NOMO-1 treated with DMSO at 0.1 percent for 48 hours (cell line): ENCODE results near the gene SUPT4H1.

ENCODE experiments used
- DNase-seq: peaks from one replicate; lab custom pipeline; 2025; ENCODE audit not compliant: unreplicated experiment; lab: John Stamatoyannopoulos, UW

SUPT4H1 gene

DNA sequence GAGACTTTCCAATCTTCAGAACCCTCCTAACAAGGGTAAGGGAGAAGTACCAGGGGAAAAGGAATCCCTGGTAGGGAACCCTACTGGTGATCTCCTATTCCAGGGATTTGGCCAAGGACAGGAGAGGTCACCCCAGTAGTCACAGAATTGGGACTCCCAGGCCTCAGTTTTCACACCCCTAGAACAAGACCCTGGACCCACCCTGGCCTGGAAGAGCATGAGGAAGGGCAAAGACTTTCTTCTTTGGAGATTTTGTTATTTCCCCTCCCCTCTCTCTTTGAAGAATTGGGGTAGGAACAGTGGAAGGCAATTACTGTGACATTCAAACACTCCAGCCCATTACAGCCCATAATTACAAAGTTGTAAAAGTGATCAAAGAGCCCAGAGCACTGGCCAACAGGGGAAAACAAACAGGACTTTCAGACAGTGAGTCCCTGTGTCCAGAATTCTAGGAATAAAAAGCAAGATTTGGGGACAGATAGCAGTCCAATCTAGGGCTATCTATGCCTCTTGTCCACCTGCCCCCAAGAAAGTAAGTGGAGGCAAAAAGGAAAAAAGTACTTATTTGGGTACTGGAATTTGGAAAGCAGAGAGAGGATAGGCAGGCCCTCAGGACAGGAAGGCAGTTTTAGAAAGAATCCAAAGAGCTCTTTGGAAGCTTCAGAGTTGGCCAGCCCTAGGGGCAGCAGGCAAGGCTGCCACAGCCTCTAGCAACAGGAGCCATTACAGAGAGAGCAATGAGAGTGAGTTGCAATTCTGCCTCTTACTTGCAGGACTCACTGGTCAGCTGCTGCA is 13.4 kb upstream of the SUPT4H1 start:
- DNase-seq, result no peak

DNA sequence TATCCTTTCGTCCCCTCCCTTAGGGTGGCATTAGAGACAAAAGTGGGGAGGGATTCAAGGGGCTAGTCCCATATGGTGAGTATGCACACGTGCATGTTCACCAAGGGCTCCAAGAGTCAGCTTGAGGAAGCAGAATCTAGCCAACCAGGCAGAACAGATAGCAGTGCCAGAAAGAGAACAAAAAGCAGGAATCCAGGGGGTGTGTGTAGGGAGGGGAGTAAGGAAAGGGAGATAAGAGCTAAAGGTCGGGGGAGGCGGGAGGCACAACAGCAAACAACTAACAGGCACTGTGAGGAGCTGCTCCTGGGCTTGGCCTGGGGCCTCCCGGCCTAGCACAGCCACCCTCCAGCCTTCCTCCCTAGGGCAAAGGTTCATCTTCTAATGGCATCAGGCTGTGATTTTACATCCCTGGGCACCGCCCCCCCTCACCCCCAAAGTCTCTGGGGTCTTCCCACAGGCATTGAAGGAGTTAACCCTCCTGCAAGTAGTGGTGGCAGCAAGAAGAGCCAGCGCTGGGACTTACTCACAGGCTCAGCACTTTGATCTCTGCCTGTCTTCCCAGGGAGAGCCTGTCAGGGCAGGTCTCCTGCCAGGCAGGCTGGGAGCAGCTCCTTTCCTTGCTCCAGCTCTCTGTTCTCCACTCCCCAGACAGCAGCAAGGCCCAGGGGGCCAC is 12.4 kb upstream of the SUPT4H1 start:
- DNase-seq, result no peak

DNA sequence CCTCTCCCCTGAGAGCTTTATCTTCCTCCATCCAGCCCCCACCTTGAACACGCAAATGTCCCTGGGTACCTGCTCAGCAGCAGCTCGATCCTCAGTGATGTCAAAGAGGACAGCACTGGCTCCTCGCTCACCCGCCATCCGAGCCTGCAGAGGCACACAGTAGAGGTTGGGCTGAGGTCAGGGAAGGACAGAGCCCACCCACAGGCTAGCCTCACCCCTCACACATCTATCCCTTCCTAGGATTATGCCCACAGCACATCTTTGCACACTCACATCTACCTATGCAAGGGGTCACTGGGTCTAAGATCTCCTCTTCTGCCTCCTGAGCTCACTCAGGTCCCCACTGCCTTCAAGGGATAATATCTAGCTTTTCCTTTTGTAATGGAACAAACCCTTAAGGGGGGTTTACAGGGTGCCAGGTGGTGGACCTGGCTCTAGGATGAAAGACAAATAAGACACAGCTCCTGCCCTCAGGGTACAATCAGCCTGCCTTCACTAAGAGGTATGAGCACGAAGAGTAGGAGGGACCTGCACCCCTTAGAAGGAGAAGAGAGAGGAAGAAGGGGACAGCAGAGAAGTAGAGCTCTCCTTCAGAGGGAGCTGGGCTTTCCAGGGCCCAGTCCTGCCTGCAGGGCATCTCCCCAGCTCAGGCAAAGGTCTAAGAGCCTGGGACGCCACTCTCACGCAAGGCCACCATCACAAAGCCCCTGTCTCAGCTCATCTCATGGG is 11.6 kb upstream of the SUPT4H1 start:
- DNase-seq, result no peak

DNA sequence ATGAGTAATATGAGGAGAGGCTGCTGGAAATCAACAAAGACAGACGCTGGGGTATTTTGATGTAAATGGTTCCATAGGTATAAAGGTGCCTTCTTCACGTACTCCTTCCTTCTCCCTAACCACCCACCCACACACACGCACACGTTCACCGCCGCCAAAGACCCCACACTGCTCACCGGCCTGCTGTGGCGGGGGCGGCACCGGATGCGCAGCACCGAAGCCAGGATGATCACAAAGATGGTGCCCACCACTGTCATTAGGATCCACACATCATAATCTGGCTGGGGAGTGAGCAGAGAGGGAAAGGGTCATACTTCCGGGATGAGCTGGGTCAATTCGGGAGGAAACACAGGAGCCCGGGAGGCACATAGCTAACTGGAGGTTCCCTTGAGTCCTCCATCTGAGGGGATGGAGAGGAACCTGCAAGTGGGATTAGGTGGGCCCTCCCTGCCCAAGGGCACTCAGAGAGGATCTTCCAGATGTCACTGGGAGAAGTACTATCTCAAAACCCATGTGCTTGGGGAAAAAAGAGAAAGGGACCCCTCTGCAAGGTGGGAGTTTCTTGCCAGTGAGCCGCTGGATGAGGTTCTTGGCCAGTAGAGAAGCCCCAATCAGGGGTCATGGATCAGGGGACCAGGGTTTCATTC is 10.5 kb upstream of the SUPT4H1 start:
- DNase-seq, result no peak

DNA sequence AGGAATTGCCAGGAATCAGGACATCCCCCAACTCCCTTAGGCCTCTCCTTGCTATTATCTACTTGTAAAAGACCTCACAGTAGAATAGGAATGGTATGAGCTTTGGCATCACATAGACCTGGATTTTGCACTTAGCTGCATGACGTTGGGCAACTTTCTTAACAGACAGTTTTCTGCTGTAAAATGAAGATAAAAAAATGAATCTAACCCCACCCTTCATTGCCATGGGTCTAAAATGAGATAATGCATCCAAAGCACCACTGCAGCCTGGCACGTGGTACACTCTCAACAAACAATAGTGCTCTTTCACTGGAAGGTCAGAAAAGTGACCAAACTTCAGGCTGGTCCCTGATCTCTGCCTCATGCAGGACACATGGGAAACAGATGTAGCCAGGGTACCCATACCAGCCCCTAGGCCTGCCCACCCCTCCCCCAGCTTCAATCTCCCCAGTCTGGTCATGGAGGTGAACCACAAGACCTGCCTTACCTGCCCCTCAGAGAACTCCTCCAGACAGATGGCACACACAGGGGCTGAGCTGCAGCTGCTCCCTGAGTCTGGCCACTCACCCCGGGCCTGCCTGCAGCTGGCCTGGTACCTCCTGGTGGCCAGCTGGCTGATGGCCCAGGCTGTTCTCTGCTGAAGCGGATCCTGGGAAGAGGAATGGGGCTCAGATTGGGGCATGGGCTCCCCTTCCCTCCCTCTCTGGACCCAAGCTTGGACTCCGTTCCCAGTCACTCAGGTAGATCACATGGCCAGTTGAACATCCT is 8.5 kb upstream of the SUPT4H1 start:
- no peak for DNase-seq

DNA sequence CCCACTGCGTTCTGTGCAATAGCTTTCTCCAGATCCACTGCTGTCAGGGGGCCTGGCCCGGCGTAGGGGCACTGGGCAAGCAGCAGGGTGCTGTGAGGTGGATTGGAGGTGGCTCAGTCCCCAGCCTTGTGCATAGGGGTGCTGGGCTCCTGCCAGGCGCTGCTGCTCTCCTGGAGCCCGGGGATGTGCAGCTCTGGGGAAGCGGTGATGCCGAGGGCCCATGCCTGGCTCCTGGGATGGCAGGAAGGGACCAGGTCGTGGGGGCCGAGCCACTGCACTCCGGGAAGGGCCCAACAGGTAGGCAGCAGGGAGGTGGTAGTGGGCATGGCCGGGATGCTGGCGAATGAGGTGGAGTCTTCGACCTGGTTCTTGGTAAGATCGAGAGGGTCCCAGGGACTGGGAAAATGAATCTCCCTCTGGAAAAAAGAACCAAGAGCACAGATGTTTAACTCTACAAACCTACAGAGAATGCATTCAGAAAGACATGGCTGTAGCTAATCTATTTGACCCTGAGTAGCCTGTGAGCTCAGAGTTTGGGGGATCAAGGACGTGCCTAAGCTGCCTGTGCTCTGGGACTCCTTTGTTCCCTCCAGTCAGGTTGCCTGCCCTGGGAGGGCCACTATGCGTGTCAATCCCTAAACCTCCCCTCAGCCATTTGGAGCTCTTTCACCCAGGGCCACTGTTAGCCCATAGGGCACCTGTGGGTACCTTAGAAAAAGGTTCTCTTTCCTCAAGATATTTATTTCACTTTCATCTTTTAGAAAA is 6.6 kb upstream of the SUPT4H1 start:
- DNase-seq, result no peak

DNA sequence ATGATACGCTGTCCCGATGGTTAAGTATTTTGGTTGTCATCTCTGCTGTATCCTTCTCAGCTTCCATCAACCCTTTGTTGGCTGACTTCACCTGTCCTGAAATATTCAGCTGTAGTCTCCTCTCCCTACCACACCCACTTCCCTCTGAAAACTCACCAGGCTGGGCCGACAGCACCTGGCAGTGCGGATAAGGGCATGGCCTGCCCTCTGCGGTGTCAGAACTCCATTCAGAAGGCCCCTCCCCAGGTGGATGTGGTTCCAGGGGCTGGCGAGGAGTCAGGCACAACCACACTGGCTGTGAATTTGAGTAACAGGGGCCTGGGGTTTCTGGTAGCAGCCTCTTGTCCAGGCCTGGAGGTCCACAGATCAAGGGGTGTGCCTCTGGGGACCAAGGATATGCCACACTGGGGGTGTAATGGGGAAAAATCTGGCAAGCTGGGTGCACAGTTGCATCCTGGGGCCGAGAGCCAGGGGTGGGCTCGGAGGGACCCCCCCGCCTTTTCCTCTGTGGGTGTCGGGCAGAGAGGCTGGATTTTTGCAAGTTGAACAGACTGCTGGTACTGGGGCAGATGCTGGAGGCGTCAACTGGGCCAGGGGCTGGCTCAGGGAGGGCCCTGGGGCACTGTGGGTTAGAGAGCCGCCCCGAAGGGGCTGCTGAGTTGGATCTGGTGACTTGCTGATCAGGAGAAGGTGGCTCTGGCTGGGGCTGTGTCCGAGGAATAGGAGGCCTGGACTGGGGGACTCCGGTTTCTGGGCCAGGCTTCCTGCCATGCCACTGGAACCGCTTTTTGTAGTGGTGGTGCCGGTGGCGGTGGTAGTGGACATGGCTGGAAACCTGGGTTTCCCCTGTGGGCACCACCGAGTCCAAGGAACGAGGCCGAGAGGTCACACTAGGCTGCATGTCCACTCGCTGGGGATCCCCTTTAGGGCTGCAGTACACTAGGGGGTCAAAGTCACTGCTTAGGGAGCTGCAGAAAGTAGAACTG is 5.6 kb upstream of the SUPT4H1 start:
- no peak for DNase-seq

GRCh38 chr17:58356231-58356630 is 4.2 kb upstream of the SUPT4H1 start:
- no peak for DNase-seq

DNA sequence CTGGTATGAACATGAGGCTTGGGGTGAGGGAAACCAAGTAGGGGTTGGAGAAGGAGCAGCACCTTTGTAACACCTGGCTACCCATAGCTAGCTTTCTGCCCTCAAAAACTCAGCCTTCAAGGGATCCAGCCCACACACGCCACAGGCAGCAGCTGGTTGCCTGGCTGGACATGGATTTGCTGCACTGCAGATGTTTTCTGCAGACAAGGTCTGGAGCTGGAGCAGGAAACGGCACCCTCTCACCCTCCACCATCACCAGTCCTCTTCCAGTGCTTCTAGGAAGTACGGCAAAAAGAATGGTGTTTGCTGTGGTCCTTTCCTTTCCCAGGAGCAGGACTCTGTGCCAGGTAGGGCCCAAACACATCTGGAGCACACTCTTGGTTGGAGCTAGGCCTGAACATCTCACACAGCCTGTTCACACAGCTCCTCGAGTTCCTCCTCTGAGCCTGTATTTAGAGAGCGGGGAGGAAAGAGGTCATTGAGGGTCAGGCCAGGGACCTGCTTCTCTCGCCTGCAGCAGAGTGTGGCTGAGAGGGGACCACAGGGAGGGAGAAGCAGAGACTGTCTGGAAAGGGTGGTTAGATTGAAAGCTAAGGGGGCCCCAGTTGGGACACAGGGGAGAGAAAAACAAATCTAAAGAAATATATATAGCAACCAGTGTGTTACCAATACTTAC is 2.7 kb upstream of the SUPT4H1 start:
- DNase-seq, result no peak

GRCh38 chr17:58353389-58353825 is 1.4 kb upstream of the SUPT4H1 start:
- no peak for DNase-seq

- DNase-seq, result peak; percentile 71
Measured at GRCh38 chr17:58352596-58353388, 791 bp upstream of the SUPT4H1 start.

DNA sequence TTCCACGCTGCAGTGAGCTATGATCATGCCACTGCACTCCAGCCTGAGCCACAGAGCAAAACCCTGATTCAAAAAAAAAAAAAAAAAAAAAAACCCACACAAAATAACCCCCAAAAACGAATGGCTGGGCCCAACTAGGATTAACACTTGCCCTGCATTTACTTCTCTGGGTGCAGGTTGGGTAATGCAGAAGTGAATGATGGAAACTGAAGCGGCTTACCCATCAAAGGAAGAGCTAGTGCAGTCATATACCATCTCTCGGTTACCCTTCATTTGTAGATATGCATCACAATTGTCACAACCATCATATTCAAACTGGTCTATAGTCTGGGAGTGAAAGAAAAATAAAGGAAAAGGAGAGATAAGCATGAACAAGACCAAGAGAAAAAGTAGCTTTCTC is 819 bp downstream of the SUPT4H1 start:
- DNase-seq, result no peak

GRCh38 chr17:58348038-58348437 is 4.0 kb downstream of the SUPT4H1 start:
- DNase-seq, result no peak

DNA sequence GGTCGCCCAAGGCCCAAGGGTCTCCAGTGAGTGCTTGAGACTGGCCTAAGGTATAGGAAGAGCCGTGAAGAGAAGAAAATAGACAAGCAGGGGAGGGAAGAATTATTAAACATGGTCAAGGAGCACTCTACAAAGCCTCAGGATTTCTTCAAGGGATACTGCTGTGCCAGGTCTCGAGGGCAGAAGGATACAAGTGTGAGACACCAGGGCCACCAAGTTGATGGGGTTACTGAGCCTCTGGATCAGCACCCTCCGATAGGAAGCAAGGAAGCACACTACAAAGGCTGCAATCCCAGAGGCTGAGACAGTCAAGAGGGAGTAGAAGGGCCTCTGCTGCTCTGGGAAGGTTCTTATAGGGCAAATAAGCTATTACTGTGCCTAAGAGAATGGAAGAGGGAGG is 6.5 kb downstream of the SUPT4H1 start:
- no peak for DNase-seq

DNA sequence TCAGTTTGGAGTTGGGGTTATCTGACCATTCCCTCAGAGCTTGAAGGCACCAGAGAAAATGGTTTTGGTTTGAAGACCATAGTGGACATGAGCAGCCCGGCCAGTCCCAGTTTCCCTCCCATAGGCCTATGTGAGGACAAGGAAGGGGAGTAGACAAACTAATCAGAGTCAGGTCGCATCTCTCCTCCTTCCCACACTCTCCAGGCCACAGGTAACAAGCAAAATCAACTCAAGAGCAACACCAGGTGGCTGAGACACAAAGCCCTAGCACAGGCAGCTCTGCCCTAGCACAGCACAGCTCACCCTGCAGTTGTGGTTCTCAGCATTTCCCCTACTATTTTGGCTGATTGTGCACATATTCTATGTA is 7.2 kb downstream of the SUPT4H1 start:
- DNase-seq, result no peak

GRCh38 chr17:58344047-58344790 is 7.8 kb downstream of the SUPT4H1 start:
- peak; percentile 82 for DNase-seq

DNA sequence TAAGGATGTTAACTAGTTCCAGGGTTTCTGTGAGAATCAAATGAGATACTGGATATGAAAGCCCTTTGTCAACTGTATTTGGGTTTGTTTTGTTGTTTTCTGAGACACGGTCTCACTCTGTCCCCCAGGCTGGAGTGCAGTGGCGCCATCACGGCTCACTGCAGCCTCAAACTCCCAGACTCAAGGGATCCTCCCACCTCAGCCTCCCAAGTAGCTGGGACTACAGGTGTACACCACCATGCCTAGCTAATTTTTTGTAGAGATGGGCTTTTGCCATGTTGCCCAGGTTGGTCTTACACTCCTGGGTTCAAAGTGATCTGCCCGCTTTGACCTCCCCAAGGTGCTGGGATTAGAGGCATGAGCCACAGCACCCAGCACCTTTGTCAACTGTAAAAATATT is 8.9 kb downstream of the SUPT4H1 start:
- no peak for DNase-seq
